GM18505 (cell line): ENCODE measurements around the gene NUDT8.

ENCODE experiments used
- ATAC-seq: cut with Tn5 transposase; IDR thresholded peaks from one replicate; pipeline ENCODE4 v1.9.1; 2021; ENCODE audit not compliant: unreplicated experiment
- POLR2A ChIP-seq: IDR thresholded peaks from 4 replicates; pipeline ENCODE4 v1.6.1; 2011; ENCODE audit warnings: borderline replicate concordance; ENCODE audit not compliant: insufficient read depth, insufficient read length; ENCODE audit errors: extremely low read depth

The NUDT8 gene

GRCh38 chr11:67582011-67582410 is 47.7 kb downstream of the NUDT8 start:
- TF ChIP-seq POLR2A: no peak
- ATAC-seq: no peak

- no peak for ATAC-seq
- no peak for TF ChIP-seq POLR2A
Observed at GRCh38 chr11:67581469-67581868, 48.3 kb downstream of the NUDT8 start.

- ATAC-seq: no peak
- TF ChIP-seq POLR2A: no peak
Observed at GRCh38 chr11:67577951-67578350, 51.8 kb downstream of the NUDT8 start.
